Caco-2 (cell line): ENCODE measurements around the gene ARIH1. TPM values are rescaled to one million over a fixed set of nuclear protein-coding genes. Genes with fewer than 3 reads are reported as not detected.
"Not testable (repeated sequence)": the region's sequence is repeated elsewhere in the genome, so short reads cannot be mapped to it uniquely, and the experiment has no call there.

ENCODE experiments used
- BruUV-seq: library from RNA; stranded (reverse); fragments of 400-500 nt; replicated peaks from 2 replicates; lab custom pipeline; 2021; lab: Mats Ljungman, UMichigan
- CTCF ChIA-PET: fragments of 300-600 bp; sonication (Branson Sonifier 250); formaldehyde crosslinking; loops from one replicate; lab custom pipeline; 2022; ENCODE audit warnings: antibody characterized with exemption; lab: Charles Lee
- POLR2A ChIA-PET: fragments of 300-600 bp; sonication (Branson Sonifier 250); formaldehyde crosslinking; loops from one replicate; lab custom pipeline; 2022; ENCODE audit warnings: antibody characterized with exemption; lab: Charles Lee
- DNase-seq, 2 experiments: peaks; one replicate each; pipeline versions ENCODE4 v3.0.0 to v3.0.0-alpha.2; 2020 to 2022
- H3K27me3 ChIP-seq: replicated peaks from 2 replicates; pipeline ENCODE4 v1.6.0; 2011; ENCODE audit warnings: low read length; ENCODE audit not compliant: control insufficient read depth, insufficient read depth
- H3K36me3 ChIP-seq: 2 replicates; pipeline ENCODE4 v1.5.1; 2011; ENCODE audit warnings: low read length; ENCODE audit not compliant: control insufficient read depth, insufficient read depth
- H3K4me1 ChIP-seq: fragments of 250-450 bp; sonication (Bioruptor Pico); 2 replicates; pipeline ENCODE4 v1.5.1; 2020; ENCODE audit warnings: mild to moderate bottlenecking
- H3K4me3 ChIP-seq: 2 replicates; pipeline ENCODE4 v1.5.1; 2011; ENCODE audit warnings: low read depth, mild to moderate bottlenecking, control low read depth, low read length
- H3K9me3 ChIP-seq: fragments of 250-450 bp; sonication (Bioruptor Pico); 2 replicates; pipeline ENCODE4 v1.5.1; 2020; ENCODE audit warnings: mild to moderate bottlenecking, moderate library complexity
- H3K27ac Mint-ChIP-seq: one replicate; pipeline ENCODE4 v1.8.0; 2022; ENCODE audit warnings: mixed read lengths; ENCODE audit not compliant: unreplicated experiment
- H3K27me3 Mint-ChIP-seq: one replicate; pipeline ENCODE4 v1.8.0; 2022; ENCODE audit warnings: mixed read lengths; ENCODE audit not compliant: insufficient read depth, unreplicated experiment
- H3K36me3 Mint-ChIP-seq: one replicate; pipeline ENCODE4 v1.8.0; 2022; ENCODE audit warnings: mild to moderate bottlenecking, mixed read lengths; ENCODE audit not compliant: insufficient read depth, unreplicated experiment
- H3K4me1 Mint-ChIP-seq: one replicate; pipeline ENCODE4 v1.8.0; 2022; ENCODE audit warnings: low read depth, mixed read lengths; ENCODE audit not compliant: unreplicated experiment
- H3K4me3 Mint-ChIP-seq: one replicate; pipeline ENCODE4 v1.8.0; 2022; ENCODE audit warnings: mild to moderate bottlenecking, moderate library complexity, mixed read lengths; ENCODE audit not compliant: unreplicated experiment
- H3K9me3 Mint-ChIP-seq: one replicate; pipeline ENCODE4 v1.8.0; 2022; ENCODE audit warnings: mixed read lengths; ENCODE audit not compliant: unreplicated experiment
- CTCF ChIP-seq, 2 experiments: fragments of 200-600 bp in 1 of 2; IDR thresholded peaks; 1 replicate in 1 of 2; 2 replicates in 1 of 2; pipeline versions ENCODE4 v1.5.1 to v1.8.0; 2011 to 2022; ENCODE audit warnings: antibody characterized with exemption in 1 of 2, control low read depth in 1 of 2, inconsistent platforms in 1 of 2, low read depth in 1 of 2, low read length in 1 of 2, mild to moderate bottlenecking in 1 of 2, moderate library complexity in 1 of 2; ENCODE audit not compliant: insufficient read depth in 1 of 2, severe bottlenecking in 1 of 2, unreplicated experiment in 1 of 2
- intact Hi-C: fragments of 100-400 bp; cut with micrococcal nuclease; formaldehyde crosslinking; loops from one replicate; pipeline ENCODE4 v1.10.0; 2022; ENCODE audit not compliant: unreplicated experiment
- total RNA-seq: library from RNA; stranded (reverse); gene quantifications from 2 replicates; pipeline ENCODE4 v1.2.3, GENCODE V29; 2022

ARIH1 gene
- total RNA-seq, 1 experiment from 2014 or later, result 126 TPM

- Mint-ChIP-seq H3K4me3 (no peak overlapping the region), H3K4me1 (no peaks in the 10 kb centered on the region), H3K27me3 (no peaks in the 10 kb centered on the region), H3K27ac (no peak overlapping the region), H3K36me3 (no peaks in the 10 kb centered on the region), H3K9me3 (no peaks in the 10 kb centered on the region)
- ChIA-PET CTCF (no interaction called here), POLR2A (no interaction called here)
- H3K9me3 ChIP-seq, result no peaks in the 10 kb centered on the region
- H3K36me3 ChIP-seq, result no peaks in the 10 kb centered on the region
- no peak overlapping the region for H3K4me3 ChIP-seq
- no peaks in the 10 kb centered on the region for H3K27me3 ChIP-seq
- BruUV-seq, result no TSS peak
- DNase-seq, result no peak
- no peak for TF ChIP-seq CTCF (IDR thresholded peaks at IDR 0.05; ENCODE audit: insufficient read depth in 1 of 2, low read depth in 1 of 2, low read length in 1 of 2, severe bottlenecking in 1 of 2, unreplicated experiment in 1 of 2)
- intact Hi-C loops, result no loop called here
- H3K4me1 ChIP-seq, result no peaks in the 10 kb centered on the region
These were observed 140.8 kb downstream of the ARIH1 start for GRCh38 chr15:72614810-72615532.

GRCh38 chr15:72615533-72616233 is 141.6 kb downstream of the ARIH1 start:
- CTCF ChIA-PET, H3K4me1 Mint-ChIP-seq, H3K27me3 Mint-ChIP-seq, H3K27ac Mint-ChIP-seq, BruUV-seq, H3K4me1 ChIP-seq, DNase-seq, H3K9me3 ChIP-seq, intact Hi-C loops, H3K27me3 ChIP-seq, H3K4me3 Mint-ChIP-seq, H3K9me3 Mint-ChIP-seq, POLR2A ChIA-PET, H3K36me3 ChIP-seq, H3K4me3 ChIP-seq, H3K36me3 Mint-ChIP-seq: not testable (repeated sequence)

- Mint-ChIP-seq H3K4me3 (no peak overlapping the region), H3K27ac (no peak overlapping the region), H3K9me3 (no peaks in the 10 kb centered on the region), H3K4me1 (no peaks in the 10 kb centered on the region), H3K36me3 (no peaks in the 10 kb centered on the region), H3K27me3 (no peaks in the 10 kb centered on the region)
- TF ChIP-seq CTCF (IDR thresholded peaks at IDR 0.05; ENCODE audit: insufficient read depth in 1 of 2, low read depth in 1 of 2, low read length in 1 of 2, severe bottlenecking in 1 of 2, unreplicated experiment in 1 of 2), result no peak
- Histone ChIP-seq H3K9me3 (no peaks in the 10 kb centered on the region), H3K4me3 (no peak overlapping the region), H3K36me3 (no peaks in the 10 kb centered on the region), H3K4me1 (no peaks in the 10 kb centered on the region), H3K27me3 (no peaks in the 10 kb centered on the region)
- DNase-seq, result no peak
- ChIA-PET POLR2A (no interaction called here), CTCF (no interaction called here)
- intact Hi-C loops, result no loop called here
- no TSS peak for BruUV-seq
These were observed 142.5 kb downstream of the ARIH1 start for GRCh38 chr15:72616491-72617210.

GRCh38 chr15:72623854-72624253 is 149.7 kb downstream of the ARIH1 start:
- H3K27ac Mint-ChIP-seq, H3K4me1 Mint-ChIP-seq, H3K36me3 Mint-ChIP-seq, BruUV-seq, H3K27me3 ChIP-seq, H3K9me3 ChIP-seq, H3K4me3 Mint-ChIP-seq, H3K27me3 Mint-ChIP-seq, H3K9me3 Mint-ChIP-seq, intact Hi-C loops, CTCF ChIA-PET, H3K36me3 ChIP-seq, POLR2A ChIA-PET, DNase-seq, H3K4me3 ChIP-seq, H3K4me1 ChIP-seq: not testable (repeated sequence)

GRCh38 chr15:72626153-72626552 is 152.0 kb downstream of the ARIH1 start:
- H3K27ac Mint-ChIP-seq, POLR2A ChIA-PET, H3K4me3 ChIP-seq, H3K27me3 Mint-ChIP-seq, H3K27me3 ChIP-seq, H3K36me3 Mint-ChIP-seq, intact Hi-C loops, DNase-seq, BruUV-seq, H3K4me1 Mint-ChIP-seq, H3K4me1 ChIP-seq, H3K9me3 Mint-ChIP-seq, H3K4me3 Mint-ChIP-seq, H3K9me3 ChIP-seq, H3K36me3 ChIP-seq: not testable (repeated sequence)
- CTCF ChIA-PET, result interaction anchor here (0.6 to 0.7 kb wide), 2 partner anchors 321 to 322 kb away, joined by 3 to 4 read pairs; no protein-coding TSS in a partner anchor
